ENCODE data around the gene SIPA1L3.

The SIPA1L3 gene

GRCh38 chr19:38155453-38155852 is 248.4 kb downstream of the SIPA1L3 start (continued):
- no peak for TF ChIP-seq ZNF70 (CRISPR knock-in tag; IDR thresholded peaks at IDR 0.05)
- TF ChIP-seq OSR1 (CRISPR knock-in tag; IDR thresholded peaks at IDR 0.05): no peak

GRCh38 chr19:38158730-38159129 is 251.7 kb downstream of the SIPA1L3 start:
- TF ChIP-seq GLIS3 (CRISPR knock-in tag; IDR thresholded peaks at IDR 0.05): no peak
- TF ChIP-seq ZFP30 (CRISPR knock-in tag; IDR thresholded peaks at IDR 0.05): no peak
- no peak for TF ChIP-seq ESRRG (CRISPR knock-in tag; IDR thresholded peaks at IDR 0.05)
- TF ChIP-seq ARNTL (CRISPR knock-in tag; IDR thresholded peaks at IDR 0.05; ENCODE audit: borderline replicate concordance, low read depth): no peak
- no peak for TF ChIP-seq ZNF70 (CRISPR knock-in tag; IDR thresholded peaks at IDR 0.05)
- TF ChIP-seq ZNF8 (CRISPR knock-in tag; IDR thresholded peaks at IDR 0.05): no peak
- no peak for TF ChIP-seq CSDC2 (CRISPR knock-in tag; IDR thresholded peaks at IDR 0.05)
- TF ChIP-seq ZFP3 (CRISPR knock-in tag; IDR thresholded peaks at IDR 0.05): no peak
- TF ChIP-seq OSR1 (CRISPR knock-in tag; IDR thresholded peaks at IDR 0.05): no peak
- no peak for TF ChIP-seq PATZ1 (CRISPR knock-in tag; IDR thresholded peaks at IDR 0.05; ENCODE audit: borderline replicate concordance)
- no peak for TF ChIP-seq TOX (CRISPR knock-in tag; IDR thresholded peaks at IDR 0.05; ENCODE audit: borderline replicate concordance)
- no peak for TF ChIP-seq CREB5 (CRISPR knock-in tag; IDR thresholded peaks at IDR 0.05; ENCODE audit: low read depth)
- no peak for TF ChIP-seq ZNF565 (CRISPR knock-in tag; conservative IDR thresholded peaks at IDR 0.05; ENCODE audit: low read depth)
- TF ChIP-seq PPARA (CRISPR knock-in tag; IDR thresholded peaks at IDR 0.05; ENCODE audit: borderline replicate concordance): no peak
- TF ChIP-seq CSRNP3 (CRISPR knock-in tag; IDR thresholded peaks at IDR 0.05): no peak
- no peak for TF ChIP-seq TSHZ2 (CRISPR knock-in tag; IDR thresholded peaks at IDR 0.05)
- no peak for ATAC-seq

GRCh38 chr19:38162094-38162493 is 255.1 kb downstream of the SIPA1L3 start:
- TF ChIP-seq CSRNP3 (CRISPR knock-in tag; IDR thresholded peaks at IDR 0.05) (no peak), CREB5 (CRISPR knock-in tag; IDR thresholded peaks at IDR 0.05; ENCODE audit: low read depth) (no peak), GLIS3 (CRISPR knock-in tag; IDR thresholded peaks at IDR 0.05) (no peak), ZFP3 (CRISPR knock-in tag; IDR thresholded peaks at IDR 0.05) (no peak), PPARA (CRISPR knock-in tag; IDR thresholded peaks at IDR 0.05; ENCODE audit: borderline replicate concordance) (no peak), ZFP30 (CRISPR knock-in tag; IDR thresholded peaks at IDR 0.05) (no peak), POU6F1 (CRISPR knock-in tag; IDR thresholded peaks at IDR 0.05; ENCODE audit: borderline replicate concordance, low read depth) (no peak), TSHZ2 (CRISPR knock-in tag; IDR thresholded peaks at IDR 0.05) (no peak), RARB (CRISPR knock-in tag; IDR thresholded peaks at IDR 0.05) (no peak)
- no peak for ATAC-seq
